Esophagus muscularis mucosa (tissue), 4 donors: ENCODE measurements around the gene BRSK1. TPM values are rescaled to one million over a fixed set of nuclear protein-coding genes. Genes with fewer than 3 reads are reported as not detected.
A peak's percentile ranks its signal among the peaks of the same experiment; 100 is the strongest.

Source experiments
- DNase-seq: peaks from one replicate; pipeline ENCODE4 v3.0.0-alpha.2; 2017; ENCODE audit errors: extremely low spot score
- H3K27ac ChIP-seq, 4 donors: fragments of 200-600 bp; sonication (generic); replicated peaks in 1 of 4; 1 replicate in 3 of 4; 2 replicates in 1 of 4; pipeline ENCODE4 v1.5.1; 2016 to 2019; ENCODE audit warnings: mild to moderate bottlenecking in 1 of 4
- H3K27me3 ChIP-seq, 4 donors: fragments of 200-600 bp; sonication (generic); one replicate each; pipeline versions ENCODE4 v1.5.1 to v1.6.0; 2016 to 2019
- H3K36me3 ChIP-seq, 4 donors: fragments of 200-600 bp; sonication (generic); one replicate each; pipeline ENCODE4 v1.5.1; 2016 to 2019
- H3K4me1 ChIP-seq, 4 donors: fragments of 200-600 bp; sonication (generic); one replicate each; pipeline ENCODE4 v1.5.1; 2016 to 2019
- H3K4me3 ChIP-seq, 4 donors: fragments of 200-600 bp; sonication (generic); 1 replicate in 2 of 4; 2 replicates in 2 of 4; pipeline ENCODE4 v1.5.1; 2016 to 2019; ENCODE audit warnings: mild to moderate bottlenecking in 4 of 4, moderate library complexity in 1 of 4
- H3K9me3 ChIP-seq, 4 donors: fragments of 200-600 bp; sonication (generic); 1 replicate in 3 of 4; 2 replicates in 1 of 4; pipeline ENCODE4 v1.5.1; 2016 to 2019
- EP300 ChIP-seq: sonication (generic); formaldehyde crosslinking; IDR thresholded peaks from one replicate; pipeline ENCODE4 v1.6.1; 2017; ENCODE audit warnings: antibody characterized with exemption
- POLR2A ChIP-seq: fragments of 450-650 bp; IDR thresholded peaks from one replicate; pipeline ENCODE4 v1.6.1; 2017; ENCODE audit warnings: antibody characterized with exemption, moderate library complexity, mild to moderate bottlenecking, low read depth
- POLR2AphosphoS5 ChIP-seq, 2 donors: sonication (generic); formaldehyde crosslinking; IDR thresholded peaks; one replicate each; pipeline ENCODE4 v1.6.1; 2017; ENCODE audit warnings: antibody characterized with exemption in 2 of 2
- WGBS: methylation state at CpG from one replicate; pipeline ENCODE4 v1.1.5; 2018; 5-methylcytosine and 5-hydroxymethylcytosine counted together
- intact Hi-C: fragments of 100-400 bp; cut with DNase I; formaldehyde crosslinking; loops from one replicate; pipeline ENCODE4 v1.15.1; 2023
- total RNA-seq, 4 donors: library from RNA; depleted of rRNA; stranded (reverse); fragments of >200 nt; gene quantifications; one replicate each; pipeline versions ENCODE4 v1.1.0 to v1.2.1, GENCODE V29; 2016
- TF ChIP-seq, protein P1 (sequence below), 3 experiments: fragments of 200-600 bp in 2 of 3; fragments of 450-650 bp in 1 of 3; sonication (generic) in 2 of 3; IDR thresholded peaks; one replicate each; pipeline ENCODE4 v1.5.1; 2017 to 2019; ENCODE audit warnings: antibody characterized with exemption in 3 of 3, mild to moderate bottlenecking in 2 of 3, moderate library complexity in 1 of 3

BRSK1 gene
- total RNA-seq, 4 donors from 2014 or later: 3.3 to 16.9 (median 6.7) TPM

- H3K4me3 ChIP-seq: no peak overlapping the region
- no peaks in the 10 kb centered on the region for H3K9me3 ChIP-seq
- peaks cover 0 to 47% (median 15%) of the 10 kb centered on the region in 4 donors for H3K36me3 ChIP-seq
- WGBS: 92% methylated on average over 9 of the region's 9 CpGs
- peaks cover 0 to 2% (median 0%) of the 10 kb centered on the region in 4 donors for H3K27me3 ChIP-seq
- no peak overlapping the region for H3K27ac ChIP-seq
- no peak for DNase-seq
- peaks cover 10 to 16% (median 15%) of the 10 kb centered on the region in 4 donors for H3K4me1 ChIP-seq
- TF ChIP-seq, protein P1, sequence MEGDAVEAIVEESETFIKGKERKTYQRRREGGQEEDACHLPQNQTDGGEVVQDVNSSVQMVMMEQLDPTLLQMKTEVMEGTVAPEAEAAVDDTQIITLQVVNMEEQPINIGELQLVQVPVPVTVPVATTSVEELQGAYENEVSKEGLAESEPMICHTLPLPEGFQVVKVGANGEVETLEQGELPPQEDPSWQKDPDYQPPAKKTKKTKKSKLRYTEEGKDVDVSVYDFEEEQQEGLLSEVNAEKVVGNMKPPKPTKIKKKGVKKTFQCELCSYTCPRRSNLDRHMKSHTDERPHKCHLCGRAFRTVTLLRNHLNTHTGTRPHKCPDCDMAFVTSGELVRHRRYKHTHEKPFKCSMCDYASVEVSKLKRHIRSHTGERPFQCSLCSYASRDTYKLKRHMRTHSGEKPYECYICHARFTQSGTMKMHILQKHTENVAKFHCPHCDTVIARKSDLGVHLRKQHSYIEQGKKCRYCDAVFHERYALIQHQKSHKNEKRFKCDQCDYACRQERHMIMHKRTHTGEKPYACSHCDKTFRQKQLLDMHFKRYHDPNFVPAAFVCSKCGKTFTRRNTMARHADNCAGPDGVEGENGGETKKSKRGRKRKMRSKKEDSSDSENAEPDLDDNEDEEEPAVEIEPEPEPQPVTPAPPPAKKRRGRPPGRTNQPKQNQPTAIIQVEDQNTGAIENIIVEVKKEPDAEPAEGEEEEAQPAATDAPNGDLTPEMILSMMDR (IDR thresholded peaks at IDR 0.05): no peak
- TF ChIP-seq POLR2AphosphoS5 (IDR thresholded peaks at IDR 0.05) (no peak), POLR2A (no peak), EP300 (no peak)
- intact Hi-C loops: no loop called here
Measured at GRCh38 chr19:55289117-55289796, 5.5 kb downstream of the BRSK1 start.

GRCh38 chr19:55297267-55297666 is 13.5 kb downstream of the BRSK1 start:
- H3K4me1 ChIP-seq: peaks cover 9 to 11% (median 10%) of the 10 kb centered on the region in 4 donors
- intact Hi-C loops: no loop called here
- WGBS: 84% methylated on average over 10 of the region's 10 CpGs
- no peaks in the 10 kb centered on the region for H3K27me3 ChIP-seq
- TF ChIP-seq POLR2AphosphoS5 (IDR thresholded peaks at IDR 0.05): no peak
- no peak for TF ChIP-seq EP300
- TF ChIP-seq, protein P1 (IDR thresholded peaks at IDR 0.05): no peak
- TF ChIP-seq POLR2A: no peak
- H3K27ac ChIP-seq: no peak overlapping the region
- H3K36me3 ChIP-seq: peaks cover 0 to 59% (median 29%) of the 10 kb centered on the region in 4 donors
- no peak overlapping the region for H3K4me3 ChIP-seq
- H3K9me3 ChIP-seq: no peaks in the 10 kb centered on the region
- no peak for DNase-seq

GRCh38 chr19:55299991-55300390 is 16.2 kb downstream of the BRSK1 start:
- no peak overlapping the region for H3K27ac ChIP-seq
- H3K9me3 ChIP-seq: no peaks in the 10 kb centered on the region
- no peaks in the 10 kb centered on the region for H3K27me3 ChIP-seq
- peaks cover 0 to 65% (median 33%) of the 10 kb centered on the region in 4 donors for H3K36me3 ChIP-seq
- DNase-seq: no peak
- intact Hi-C loops: loop anchor here (5.0 to 10.0 kb wide), 3 partner anchors 42 to 115 kb away; partner anchors contain the start of gene TMEM238
- 90% methylated on average over 10 of the region's 10 CpGs for WGBS
- H3K4me1 ChIP-seq: peaks cover 9 to 12% (median 10%) of the 10 kb centered on the region in 4 donors
- no peak overlapping the region for H3K4me3 ChIP-seq
- TF ChIP-seq EP300 (no peak), POLR2AphosphoS5 (IDR thresholded peaks at IDR 0.05) (no peak), POLR2A (no peak)
- TF ChIP-seq, protein P1 (IDR thresholded peaks at IDR 0.05): no peak

DNA sequence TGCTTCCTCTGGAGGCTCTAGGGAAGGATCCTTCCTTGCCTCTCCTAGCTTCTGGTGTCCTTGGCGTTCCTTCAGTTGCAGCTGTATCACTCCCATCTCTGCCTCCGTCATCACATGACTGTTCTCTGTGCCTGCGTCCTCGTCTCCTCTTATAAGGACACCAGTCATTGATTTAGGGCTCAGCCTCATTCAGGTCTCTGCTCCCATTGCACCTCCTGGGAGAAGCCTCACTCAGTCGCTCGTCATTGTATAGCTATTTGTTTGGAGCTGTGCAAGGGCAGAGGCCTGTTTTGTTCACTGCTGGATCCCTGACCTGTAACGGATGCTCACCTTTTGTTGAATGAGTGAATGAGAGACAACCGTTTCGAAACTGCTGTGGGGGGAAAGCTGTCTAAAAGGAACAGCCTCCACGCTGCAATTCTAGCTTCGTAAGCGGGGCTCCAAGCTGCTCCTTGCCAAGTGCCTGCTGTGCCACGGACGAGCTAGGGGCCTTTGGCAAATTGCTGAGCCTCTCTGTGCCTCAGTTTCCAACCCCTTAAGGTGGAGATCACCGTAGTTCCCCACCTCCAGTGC is 17.2 kb downstream of the BRSK1 start:
- Histone ChIP-seq H3K27ac (peak overlapping the region in 1 of 4 donors; percentile 10), H3K4me3 (no peak overlapping the region), H3K27me3 (no peaks in the 10 kb centered on the region), H3K36me3 (peaks cover 0 to 65% (median 29%) of the 10 kb centered on the region in 4 donors), H3K4me1 (peaks cover 9 to 12% (median 10%) of the 10 kb centered on the region in 4 donors), H3K9me3 (no peaks in the 10 kb centered on the region)
- no peak for DNase-seq
- WGBS: 64% methylated on average over 13 of the region's 15 CpGs
- intact Hi-C loops: loop anchor here (5.0 to 10.0 kb wide), 3 partner anchors 41 to 114 kb away; partner anchors contain the start of gene TMEM238
- TF ChIP-seq, protein P1 (IDR thresholded peaks at IDR 0.05): no peak
- TF ChIP-seq POLR2AphosphoS5 (IDR thresholded peaks at IDR 0.05) (no peak), EP300 (no peak), POLR2A (no peak)
